Stimulated activated CD8-positive, alpha-beta memory T cell treated with anti-CD3 and anti-CD28 coated beads, Interleukin-15, amount 100 ng/mL, for 1 hour (primary cell): ENCODE data around the gene STAP2.

Experiments used
- DNase-seq: peaks from one replicate; pipeline ENCODE4 v3.0.0-alpha.2; 2020; ENCODE audit warnings: low read depth

STAP2 gene, protein sequence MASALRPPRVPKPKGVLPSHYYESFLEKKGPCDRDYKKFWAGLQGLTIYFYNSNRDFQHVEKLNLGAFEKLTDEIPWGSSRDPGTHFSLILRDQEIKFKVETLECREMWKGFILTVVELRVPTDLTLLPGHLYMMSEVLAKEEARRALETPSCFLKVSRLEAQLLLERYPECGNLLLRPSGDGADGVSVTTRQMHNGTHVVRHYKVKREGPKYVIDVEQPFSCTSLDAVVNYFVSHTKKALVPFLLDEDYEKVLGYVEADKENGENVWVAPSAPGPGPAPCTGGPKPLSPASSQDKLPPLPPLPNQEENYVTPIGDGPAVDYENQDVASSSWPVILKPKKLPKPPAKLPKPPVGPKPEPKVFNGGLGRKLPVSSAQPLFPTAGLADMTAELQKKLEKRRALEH

DNA sequence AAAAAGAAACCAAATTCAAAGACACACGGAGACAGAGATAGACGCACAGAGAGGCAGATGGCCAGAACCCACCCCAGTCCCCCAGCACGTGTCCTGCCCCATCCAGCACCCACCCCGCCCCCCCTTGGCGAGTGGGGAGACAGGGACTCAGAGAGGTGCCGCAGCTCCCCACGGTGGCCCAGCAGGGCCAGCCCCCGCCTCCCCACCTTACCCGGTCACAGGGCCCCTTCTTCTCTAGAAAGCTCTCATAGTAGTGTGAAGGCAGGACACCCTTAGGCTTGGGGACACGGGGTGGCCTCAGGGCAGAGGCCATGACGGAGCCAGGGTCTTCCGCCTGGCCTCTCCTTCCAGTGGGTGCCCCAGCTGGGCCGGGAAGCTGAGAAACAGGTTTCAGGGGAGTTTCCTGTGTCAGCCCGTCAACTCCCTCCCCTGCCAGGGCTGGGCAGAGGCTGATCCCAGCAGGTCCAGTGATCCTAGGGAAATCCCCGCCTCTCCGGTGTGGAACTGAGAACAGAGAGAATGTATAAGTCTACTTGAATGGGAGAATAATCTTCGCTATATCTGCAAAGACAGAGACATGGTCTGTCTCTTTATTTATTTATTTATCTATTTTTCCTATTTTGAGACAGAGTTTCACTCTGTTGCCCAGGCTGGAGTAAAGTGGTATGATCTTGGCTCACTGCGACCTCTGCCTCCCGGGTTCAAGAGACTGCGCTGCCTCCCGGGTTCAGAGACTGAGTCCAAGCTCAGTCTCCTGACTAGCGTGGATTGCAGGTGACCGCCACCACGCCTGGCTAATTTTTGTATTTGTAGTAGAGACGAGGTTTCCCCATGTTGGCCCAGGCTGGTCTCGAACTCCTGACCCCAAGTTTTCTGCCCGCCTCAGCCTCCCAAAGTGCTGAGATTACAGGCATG is at the start of gene STAP2:
Gene STAP2 (minus strand): TSS at position 387 of the 915 bp plus-strand sequence. CDS start 74 bp downstream, at position 313.
- no peak for DNase-seq

DNA sequence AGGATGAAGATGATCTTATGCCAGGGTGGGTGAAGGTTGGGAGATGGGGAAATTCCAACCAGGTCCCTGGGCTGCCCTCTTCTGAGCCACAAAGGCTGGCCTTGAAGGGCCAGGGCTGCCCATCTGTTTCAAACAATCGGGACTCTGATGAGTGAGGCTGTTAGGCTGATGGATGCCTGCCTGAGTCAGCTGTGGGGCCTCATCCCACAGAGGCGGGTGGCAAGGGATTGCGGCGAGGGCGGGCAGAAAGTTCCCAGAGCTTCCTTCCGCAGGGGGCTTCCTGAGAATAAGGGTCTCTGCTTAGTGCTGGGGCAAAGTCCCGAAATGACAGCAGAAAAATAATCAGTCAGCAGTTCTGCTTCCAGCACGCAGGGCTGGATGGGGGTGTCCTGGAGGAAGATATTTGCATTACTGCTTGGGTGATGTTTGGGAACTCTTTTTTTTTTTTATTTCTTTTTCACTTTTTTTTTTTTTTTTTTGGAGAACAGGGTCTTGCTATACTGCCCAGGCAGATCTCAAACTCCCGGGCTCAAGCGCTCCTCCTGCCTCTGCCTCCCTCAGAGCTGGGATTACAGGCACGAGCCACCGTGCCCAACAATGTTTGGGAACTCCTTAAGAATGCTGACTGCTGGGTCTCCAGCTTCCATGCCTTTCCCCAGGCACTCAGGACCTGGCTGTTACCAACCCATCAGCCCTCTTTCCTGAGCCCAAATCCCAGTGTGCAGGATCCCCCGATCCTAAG is 47.6 kb upstream of the STAP2 start:
- DNase-seq = no peak

DNA sequence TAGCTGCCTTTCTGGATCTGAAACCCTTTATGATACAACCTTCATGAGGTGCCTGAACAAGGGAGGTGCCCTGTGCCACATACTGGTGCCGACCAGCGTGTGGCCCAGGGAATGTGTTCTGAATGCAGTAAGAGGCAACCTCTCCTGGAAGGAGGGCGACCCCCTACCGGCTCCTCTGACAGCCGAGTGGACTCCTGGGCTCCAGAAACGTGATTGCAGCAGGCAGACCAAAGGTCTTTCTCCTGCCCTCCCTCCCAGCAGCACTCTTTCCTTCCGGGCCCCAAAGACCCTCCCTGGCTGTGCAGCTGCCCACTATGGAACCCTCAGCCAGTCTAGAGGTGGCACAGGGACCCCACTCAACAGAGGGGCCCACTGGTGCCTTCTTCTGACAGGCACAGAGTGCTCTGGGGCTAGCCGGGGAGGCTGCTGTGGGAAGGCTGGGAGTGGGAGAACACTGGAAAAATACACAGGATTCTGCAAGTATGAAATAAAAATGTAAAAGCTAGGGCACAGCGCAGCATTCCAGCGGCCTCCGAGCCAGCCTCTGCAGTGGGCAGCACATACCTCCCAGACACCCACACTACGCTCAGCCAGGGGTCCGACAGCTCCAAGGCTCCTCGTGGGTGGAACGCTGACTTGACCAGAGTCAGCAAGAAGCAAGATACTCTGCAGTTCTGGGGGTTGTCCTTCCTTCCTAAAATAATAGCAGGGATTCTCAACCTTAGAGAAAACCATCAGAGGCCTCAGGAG is 46.8 kb upstream of the STAP2 start:
- no peak for DNase-seq

DNA sequence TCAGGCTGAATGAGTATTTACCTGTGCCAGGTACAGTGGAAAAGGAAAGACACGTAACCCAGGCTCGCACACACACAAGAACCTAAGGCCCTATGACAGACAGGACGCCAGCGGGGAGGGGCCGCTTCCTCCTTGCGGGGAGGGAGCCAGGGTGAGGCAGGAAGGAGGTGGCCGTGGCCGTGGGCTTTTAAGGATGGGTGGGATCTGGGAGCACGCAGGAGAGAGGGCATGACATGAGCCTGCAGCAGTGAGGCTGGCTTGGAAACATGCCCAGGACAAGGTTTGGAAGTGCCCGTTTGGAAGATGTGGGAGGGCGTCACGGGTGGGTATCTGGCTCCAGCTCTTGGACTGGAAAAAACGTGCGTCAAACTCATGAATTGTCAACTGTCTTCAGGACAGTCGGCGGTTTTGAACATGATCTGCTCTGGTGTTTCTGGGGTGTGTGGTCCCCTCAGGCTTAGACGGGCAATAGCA is 41.7 kb upstream of the STAP2 start:
- DNase-seq = no peak

DNA sequence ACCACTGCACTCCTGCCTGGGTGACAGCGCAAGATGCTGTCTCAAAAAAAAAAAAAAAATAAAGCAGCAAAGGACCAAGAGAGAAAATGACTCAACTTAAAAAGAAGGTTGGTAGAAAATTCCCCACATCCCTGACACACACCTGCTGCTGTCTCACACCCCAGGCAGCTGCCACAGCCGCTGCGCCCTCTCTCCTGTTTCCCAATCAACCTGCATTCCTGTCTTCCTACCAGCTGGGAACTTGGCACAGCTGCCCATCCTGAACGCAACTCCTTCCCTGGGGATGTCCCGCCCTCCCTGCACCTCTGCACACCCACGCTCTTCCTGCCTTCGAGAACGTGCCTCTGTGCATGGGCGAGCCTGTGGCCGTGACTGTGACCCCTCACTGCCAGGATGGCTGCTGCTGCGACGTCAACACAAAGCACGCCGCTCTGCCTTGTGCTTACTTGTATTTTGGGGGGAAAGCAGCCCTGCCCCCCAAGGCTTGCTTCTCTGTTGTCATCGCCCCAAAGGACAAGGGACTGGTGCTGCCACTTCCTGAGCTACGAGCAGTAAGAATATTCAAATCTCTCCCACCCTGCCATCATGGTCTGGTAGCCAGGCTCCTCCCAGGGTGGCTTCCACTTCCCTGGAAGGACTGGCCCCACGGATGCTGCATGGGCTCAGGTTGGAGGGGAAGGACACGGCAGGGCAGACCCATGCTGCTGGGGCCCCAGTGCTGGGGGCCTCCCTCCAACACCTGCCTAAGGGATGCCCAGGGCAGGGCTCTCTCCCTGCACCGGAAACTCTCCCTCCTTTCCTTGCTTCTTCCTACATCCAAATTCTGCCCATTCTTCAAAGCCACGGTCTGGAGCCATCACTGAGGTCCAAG is 41.0 kb upstream of the STAP2 start:
- no peak for DNase-seq

DNA sequence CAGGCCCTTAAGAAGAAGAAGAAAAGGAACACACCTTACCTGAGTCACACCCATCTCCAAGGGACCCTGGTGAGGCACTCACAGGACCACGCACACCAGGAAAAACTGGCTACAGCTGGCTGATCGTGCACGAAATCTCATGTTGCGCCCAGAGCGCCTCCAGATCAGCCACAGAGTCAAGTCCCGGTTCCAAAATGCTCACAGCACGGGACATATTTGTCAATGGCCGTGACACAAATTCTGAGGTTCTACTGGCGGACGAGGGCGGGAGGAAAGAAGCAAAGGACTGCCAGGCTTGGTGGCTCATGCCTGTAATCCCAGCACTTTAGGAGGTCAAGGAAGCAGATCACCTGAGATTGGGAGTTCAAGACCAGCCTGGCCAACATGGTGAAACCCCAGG is 40.3 kb upstream of the STAP2 start:
- no peak for DNase-seq

DNA sequence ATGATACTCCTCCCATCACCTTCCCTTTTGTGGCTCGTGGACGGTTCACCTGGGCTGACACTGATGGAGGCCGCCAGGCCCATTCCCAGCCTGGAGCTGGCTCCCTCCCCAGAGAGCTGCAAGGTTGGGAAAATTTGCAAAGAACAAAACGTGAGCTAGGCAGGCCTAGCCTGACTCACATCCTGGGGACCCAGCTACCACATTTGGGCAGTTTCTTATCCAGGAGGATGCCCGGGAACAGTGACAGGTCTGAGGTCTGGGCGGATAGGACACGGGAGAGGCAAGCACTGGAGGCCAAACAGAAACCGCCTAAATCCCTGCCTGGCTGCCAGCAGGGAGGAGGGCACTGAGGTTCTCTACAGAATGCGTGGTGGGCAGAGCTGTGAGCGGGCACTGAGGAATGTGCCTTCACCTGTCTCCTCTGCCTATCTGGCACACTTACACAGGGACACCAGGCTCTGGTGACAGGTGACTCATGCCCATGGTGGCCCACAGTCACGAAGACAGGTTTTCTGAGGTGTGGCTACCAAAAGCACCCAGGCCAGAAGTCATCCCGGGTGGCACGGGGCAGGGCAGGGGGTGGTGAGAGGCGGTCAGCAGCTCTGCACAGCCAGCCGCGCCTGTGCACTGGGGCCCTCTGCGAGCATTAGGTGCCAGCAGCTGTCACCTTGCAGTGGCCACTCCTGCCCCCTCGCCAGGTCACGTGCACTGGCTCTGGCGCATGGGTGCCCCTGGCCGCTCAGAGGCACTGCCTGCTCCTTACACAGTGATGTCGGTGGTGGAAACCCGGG is 38.6 kb upstream of the STAP2 start:
- no peak for DNase-seq

DNA sequence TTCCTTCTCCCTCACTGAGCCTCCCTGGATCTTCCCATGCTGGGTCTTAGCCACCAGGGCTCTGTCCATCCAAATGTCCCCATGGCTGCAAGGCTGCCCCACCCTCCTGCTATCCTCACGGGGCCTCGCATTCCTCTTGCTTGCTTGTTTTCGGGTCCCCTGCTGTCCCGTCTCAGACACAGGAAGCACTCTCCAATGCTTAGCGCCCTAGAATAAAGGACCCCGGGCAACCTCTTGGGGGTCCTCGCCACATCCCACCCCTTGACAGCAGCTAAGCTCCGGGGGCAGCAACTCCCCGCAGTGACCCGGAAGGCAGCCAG is 38.0 kb upstream of the STAP2 start:
- no peak for DNase-seq

DNA sequence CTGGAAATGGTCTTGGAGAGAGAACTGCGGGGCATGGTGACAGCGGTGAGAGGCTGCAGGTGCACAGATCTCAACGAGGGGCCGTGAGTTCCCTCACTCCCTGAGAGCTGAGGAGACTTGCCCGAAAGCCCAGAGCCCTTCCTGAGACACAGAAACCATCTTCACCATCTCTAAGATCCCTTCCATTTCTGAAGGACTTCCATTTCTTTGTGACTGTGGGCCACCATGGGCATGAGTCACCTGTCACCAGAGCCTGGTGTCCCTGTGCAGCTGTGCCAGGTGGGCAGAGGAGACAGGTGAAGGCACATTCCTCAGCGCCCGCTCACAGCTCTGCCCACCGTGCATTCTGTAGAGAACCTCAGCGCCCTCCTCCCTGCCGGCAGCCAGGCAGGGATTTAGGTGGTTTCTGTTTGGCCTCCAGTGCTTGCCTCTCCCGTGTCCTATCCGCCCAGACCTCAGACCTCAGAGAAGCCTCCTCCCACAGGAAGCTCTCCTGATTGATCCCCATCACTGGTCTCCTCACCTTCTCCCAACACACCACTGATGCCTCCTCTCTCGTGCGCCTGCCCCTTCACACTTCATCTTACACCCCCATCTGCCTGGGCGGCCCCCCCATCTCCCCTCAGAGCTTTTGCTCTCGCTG is 37.5 kb upstream of the STAP2 start:
- no peak for DNase-seq

DNA sequence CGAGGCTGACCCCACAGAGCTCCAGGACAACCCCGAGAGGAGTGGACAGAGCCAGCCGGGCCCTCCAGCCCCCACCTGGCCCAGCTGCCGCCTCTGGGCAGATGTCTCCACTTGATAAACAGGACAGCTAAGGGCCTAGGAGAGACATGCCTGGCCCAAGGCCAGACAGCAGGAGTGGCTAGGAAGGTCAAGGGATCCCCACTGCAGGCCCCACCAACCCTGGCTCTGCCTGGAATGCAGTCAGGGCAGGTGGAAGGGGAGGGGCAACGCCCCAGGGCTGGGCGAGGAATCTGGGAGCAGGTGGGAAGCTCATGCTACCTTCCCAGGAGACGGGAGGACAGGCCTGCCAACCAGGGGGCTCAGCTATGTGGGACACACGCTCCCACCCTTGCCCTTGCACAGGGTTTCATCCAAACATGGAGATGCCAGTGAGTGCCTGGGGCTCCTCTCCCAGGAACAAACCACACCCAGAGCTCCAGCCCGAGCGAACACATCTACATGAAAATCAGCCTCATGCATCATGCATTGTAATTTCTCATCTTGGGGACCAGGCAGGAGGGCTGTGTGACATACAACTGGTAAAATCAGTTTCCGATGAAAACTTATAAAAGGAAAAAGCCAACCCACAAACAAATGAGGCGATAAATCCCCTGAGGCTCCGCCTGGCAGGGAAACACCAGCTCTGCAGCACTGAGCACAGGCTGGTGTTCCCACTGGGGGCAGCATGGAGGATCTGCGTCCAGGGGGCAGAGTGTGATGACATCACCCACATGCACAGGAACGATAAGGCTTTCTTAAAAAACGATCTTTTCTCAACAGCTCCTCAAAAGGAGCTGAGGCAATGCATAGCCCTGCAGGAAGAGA is 36.8 kb upstream of the STAP2 start:
- DNase-seq = no peak

DNA sequence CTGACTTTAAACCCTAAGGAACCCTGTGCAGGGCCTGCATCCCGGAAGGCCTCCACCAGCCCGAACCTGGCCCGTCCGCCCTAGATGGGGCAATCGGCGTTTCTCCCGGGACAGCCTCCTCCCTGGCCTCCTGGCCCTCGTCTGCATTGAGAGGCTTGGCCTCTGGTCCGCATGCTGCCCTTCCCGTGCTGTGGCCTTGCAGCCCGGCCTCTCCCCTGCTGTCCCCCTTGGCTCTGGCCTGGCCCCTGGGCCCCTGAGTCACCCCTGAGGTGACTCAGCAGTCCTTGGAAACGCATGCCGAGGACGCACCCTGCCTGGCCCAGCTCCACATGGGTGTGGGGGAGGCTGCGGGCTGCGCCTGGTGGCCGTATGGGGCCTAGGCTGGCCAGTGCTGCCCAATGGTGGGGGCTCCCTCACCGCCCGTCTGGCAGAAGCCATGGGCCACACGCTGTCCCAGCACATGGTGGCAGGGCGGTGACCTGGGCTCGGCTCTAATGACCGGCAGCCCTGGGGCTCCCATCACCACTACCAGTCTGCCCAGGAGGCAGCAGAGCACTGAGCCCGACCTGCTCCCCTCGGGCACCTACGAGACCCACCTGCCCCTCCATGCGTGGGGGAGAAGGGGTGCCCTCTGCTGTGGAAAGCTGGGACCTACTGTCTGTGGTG is 36.0 kb upstream of the STAP2 start:
- no peak for DNase-seq

DNA sequence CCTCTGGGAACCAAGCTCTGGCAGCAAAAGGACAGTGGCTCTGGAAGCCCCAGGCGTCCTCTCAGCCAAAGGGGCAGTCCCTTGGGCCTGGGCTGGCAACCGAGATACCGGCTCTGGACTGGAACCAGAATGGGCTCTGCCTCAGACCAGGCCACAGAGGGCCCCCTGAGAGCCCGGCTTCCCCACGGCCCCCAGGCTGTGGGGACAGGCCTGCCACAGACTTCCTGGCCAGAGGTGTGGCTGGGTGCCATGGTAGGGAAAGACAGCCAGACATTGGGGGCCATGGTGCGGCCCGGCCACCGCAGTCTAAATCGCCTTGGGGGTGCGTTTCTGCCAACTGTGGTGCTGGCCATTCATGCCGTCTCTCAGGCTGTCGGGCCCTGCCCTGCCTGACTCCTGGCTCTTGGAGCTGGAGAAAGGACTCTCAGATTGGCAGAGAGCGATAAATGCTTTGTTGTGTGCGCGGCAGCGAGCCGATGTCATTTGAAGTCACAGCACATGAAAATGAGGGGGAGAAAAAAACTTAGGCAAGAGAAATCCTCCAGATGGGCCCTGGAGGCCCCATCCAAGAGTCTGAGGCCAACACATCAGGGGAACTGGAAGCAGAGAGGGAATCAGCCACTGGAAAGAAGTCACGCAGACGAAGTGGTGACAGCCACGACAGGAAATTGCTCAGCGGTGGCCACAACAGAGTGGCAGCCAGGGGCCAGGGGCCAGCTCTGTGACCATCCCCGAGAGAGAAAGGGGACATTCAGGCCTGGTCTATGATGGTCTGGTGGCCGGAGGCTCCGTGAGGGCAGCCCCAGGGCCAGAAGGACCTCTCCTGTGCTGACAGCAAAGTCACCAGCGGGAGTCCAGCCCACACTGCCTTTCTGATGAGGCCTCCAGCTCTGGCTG is 35.2 kb upstream of the STAP2 start:
- DNase-seq = no peak

DNA sequence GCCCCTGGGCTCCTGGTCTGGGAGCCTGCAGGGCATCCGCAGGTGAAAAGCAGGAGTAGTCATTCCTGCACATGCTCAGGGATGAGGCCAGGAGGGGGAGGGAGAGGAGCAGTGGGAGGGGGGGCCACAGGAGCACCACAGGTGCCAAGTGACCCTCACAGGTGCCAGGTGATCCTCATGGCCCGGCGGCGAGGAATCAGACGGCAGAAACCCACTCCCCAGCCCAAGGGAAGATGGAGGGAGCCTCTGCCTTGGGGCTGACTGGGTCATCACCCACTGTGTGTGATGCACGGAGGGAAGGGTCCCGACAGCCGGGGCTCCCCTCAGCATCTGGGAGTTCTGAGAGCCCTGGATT is 34.4 kb upstream of the STAP2 start:
- DNase-seq = no peak

DNA sequence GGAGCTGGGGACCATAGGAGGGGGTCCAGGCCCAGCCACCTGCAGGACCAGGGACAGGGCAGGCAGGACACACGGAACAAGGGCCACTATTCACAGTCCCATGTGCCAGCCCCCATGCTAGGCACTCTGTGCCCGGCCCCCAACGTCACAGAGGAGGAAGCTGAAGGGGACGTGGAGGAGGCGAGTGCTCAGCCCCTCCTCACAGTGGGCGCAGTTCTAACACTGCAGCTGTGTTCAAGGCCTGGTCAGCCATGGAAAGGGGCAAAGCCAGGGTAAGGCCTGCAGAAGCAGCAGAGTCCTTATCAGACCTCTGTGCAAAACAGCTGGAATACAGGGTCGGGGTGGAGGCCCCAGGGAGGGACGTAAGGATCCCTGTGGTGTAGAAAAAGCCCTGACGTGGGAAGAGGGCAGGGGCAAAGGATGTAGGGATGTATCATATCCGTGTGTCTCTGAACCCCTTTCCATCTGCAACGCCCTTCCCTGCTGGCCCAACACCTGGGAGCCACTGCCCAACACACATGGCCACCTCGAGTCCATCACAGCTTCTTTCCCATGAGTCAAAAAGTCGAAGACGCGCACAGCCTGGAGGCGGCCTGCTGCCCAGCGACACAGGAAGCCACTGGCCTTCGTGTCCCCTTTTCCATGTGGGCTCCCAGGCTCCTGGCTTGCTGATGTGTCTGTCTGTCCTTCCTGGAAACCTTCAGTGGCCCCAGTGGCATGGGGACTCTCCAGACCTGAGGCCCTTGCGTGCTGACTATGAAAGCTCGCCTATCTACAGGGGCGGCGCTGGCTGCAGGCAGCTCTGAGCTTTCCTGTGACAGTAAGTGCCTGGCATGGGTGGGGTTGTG is 33.8 kb upstream of the STAP2 start:
- DNase-seq = no peak

DNA sequence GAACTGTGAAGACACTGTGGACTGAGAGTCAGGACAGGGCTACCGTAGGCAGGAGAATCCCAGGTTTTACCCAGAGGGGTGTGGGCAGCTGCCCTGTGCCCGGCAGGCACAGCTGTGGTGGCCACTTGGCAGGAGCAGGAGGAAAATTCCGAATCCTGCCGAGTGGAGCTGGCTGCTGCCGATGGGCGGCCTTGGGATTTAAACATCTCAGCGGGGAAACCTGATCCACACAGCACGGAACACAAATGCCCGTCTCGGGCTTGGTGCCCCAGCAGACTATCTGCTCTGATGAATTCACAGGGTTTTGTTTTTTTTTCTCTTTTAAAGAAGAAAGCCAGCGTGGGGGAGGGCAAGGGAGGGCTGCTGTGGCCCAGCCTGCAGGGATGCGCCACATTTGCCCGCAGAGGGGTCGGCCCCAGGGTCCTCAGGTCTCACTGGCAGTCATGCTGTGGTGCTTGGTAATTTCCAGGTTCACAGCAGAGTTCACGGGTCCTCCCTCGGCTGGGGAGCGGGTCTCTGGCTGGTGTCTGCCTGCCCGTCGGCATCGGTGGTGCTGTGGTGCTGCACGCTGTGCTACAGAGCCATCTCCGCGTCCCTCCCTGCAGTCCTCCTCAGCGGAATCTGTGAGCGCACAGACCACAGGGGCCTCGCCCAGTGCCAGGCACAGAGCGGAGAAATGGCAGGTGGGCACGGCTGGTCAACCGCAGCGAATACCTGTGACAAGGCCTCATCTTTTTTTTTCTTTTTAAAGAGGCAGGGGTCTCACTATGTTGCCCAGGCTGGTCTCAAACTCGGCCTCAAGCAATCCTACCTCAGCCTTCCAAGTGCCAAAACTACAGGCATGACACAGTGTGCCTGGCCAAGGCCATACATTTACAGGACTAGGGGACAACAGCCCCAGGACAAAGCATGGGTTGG is 32.9 kb upstream of the STAP2 start:
- DNase-seq = no peak
